Activated CD4-positive, alpha-beta T cell treated with anti-CD3 and anti-CD28 coated beads, Interleukin-2, amount 50 U/mL, for 24 hours (primary cell): ENCODE measurements around the gene ZNF606.
A peak's percentile ranks its signal among the peaks of the same experiment; 100 is the strongest.

Experiments
- DNase-seq, 2 donors: peaks; one replicate each; pipeline ENCODE4 v3.0.0-alpha.2; 2020; ENCODE audit warnings: low read depth in 1 of 2, low spot score in 1 of 2

The ZNF606 gene

GRCh38 chr19:58002384-58003173 is at the start of gene ZNF606:
TSS of gene ZNF606 (minus strand) at chr19:58002820. CDS start at chr19:58001319, 1,501 bp downstream.
- DNase-seq: peak; percentile 72 to 78

DNA sequence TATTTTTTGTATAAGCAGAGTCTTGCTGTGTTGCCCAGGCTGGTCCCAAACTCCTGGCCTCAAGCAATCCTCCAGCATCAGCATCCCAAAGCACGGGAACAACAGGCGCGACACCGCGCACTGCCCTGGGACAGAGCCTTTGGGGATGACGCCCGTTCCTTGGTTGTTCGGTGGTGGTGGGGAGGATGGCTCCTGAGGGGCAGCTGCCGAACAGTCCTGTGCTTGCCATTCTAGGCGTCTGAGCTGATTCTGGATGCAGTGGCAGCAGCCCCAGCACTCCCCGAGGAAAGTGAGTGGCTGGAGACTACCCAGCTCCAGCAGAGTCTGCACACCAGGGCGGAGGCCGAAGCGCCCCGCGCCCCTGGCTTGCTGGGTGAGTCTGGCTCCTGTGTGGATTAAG is 49.6 kb upstream of the ZNF606 start:
- DNase-seq: no peak

DNA sequence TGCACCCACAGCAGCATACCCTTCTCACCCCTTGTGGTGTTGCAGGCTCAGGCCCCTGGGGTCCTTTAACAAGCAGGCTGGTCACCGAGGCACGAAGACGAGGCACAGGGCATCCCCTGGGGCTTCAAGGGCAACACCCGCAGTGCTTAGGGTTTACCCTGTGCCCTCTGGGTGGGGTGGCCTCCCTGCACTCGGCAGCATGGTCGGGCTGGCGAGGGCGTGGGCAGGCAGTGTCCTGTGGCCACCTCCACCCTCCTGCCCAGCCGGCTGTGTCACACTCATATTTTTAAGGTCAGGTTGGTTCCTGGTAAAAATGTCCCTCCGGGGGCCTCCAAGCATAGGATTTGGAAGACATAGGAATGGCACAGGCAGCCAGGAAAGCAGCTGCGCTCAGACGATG is 45.1 kb upstream of the ZNF606 start:
- DNase-seq: no peak

DNA sequence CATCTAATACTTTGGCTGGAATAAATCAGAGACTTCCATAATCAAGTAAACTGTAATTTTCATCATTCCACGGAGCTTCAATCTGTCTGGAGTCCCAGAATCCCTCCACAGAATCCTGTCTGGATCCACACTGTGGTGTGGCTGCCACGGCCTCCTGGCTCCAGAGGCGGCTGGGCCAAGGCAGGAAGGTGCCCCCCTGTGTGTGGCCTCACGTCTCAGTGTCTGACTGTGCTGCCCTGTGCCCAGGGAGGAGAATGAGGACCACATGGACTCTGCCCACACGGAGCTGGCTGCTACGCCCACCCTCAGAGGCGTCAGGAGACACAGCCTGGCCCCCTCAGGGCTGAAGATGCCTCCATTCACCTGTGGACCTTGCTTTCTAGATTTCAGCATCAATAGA is 44.2 kb upstream of the ZNF606 start:
- DNase-seq: no peak

GRCh38 chr19:58045411-58046050 is 42.9 kb upstream of the ZNF606 start:
- no peak for DNase-seq

- no peak for DNase-seq
Observed at GRCh38 chr19:58044886-58045285, 42.3 kb upstream of the ZNF606 start.

- DNase-seq: no peak
Observed at GRCh38 chr19:58044391-58044790, 41.8 kb upstream of the ZNF606 start.

- DNase-seq: no peak
Observed at GRCh38 chr19:58042495-58043340, 40.1 kb upstream of the ZNF606 start.

- DNase-seq: no peak
Observed at GRCh38 chr19:58040751-58041525, 38.3 kb upstream of the ZNF606 start.

GRCh38 chr19:58038688-58039204 is 36.1 kb upstream of the ZNF606 start:
- no peak for DNase-seq

DNA sequence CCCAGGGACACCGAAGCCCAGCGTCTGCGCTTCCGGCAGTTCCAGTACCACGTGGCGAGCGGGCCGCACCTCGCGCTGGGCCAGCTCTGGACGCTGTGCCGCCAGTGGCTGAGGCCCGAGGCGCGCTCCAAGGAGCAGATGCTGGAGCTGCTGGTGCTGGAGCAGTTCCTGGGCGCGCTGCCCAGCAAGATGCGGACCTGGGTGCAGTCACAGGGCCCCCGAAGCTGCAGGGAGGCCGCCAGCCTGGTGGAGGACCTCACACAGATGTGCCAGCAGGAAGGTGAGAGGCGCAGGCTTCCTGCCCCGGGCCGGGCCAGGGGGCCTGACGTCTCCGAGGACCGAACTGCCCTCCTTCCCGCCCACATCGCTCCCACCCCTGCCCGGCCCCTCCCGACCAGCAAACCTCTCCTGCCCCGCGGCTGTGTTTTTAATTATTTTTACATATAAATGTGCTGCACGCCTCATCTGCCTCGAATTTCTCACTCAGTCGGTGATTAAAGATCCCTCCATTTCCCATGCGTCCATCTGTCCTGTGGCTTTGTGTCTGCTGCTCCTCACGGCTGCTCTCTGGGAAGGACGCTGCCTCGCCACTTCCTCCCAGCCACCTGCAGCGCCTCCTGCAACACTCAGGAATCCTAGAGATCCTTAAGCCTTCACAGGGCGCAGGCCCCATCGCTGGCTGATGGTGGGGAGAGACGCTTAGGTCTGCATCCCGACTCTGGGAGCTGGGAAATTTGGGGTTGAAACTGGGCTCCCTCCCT is 35.5 kb upstream of the ZNF606 start:
- DNase-seq: no peak

GRCh38 chr19:58035863-58036262 is 33.2 kb upstream of the ZNF606 start:
- DNase-seq: no peak

GRCh38 chr19:58034477-58034793 is 31.8 kb upstream of the ZNF606 start:
- no peak for DNase-seq

DNA sequence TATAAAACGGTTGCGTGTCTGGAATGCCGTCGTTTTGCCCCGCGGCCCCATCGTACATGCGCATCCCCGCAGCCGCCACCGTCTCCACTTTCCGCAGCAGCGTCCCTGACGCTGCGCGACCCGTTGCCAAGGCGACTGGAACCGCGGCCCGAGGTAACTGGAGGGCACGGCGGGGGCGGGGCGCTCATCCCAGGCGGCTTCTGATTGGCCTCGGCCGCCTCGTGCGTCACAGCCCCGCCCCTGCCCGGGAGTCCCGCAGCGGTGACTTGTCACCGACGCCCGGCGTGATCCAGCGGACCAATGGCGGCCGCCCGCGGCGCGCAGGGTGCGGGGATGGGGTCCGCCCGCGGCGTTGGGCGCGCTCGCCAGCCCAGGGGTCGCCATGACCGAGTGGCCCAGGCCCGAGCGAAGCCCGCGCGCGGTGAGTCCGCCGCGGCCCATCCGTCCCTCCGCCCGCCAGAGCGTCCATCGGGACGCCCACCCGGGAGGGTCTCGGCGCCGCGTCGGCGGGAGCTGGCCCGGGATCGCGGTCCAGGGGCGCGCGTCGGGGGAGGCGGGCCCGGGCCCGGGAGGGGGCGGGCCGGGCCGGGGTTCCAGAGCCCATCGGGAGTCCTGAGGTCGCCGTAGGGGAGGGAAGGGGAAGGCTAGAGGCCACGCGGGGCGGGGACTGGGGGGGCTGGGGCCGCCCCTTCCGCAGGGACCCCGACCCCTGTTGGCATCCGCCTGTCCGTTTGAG is 31.3 kb upstream of the ZNF606 start, which contains the start of gene ZSCAN1:
Gene ZSCAN1 (plus strand): TSS at position 285 of the 736 bp plus-strand sequence. CDS start 3,812 bp downstream, outside the sequence.
- DNase-seq: no peak

DNA sequence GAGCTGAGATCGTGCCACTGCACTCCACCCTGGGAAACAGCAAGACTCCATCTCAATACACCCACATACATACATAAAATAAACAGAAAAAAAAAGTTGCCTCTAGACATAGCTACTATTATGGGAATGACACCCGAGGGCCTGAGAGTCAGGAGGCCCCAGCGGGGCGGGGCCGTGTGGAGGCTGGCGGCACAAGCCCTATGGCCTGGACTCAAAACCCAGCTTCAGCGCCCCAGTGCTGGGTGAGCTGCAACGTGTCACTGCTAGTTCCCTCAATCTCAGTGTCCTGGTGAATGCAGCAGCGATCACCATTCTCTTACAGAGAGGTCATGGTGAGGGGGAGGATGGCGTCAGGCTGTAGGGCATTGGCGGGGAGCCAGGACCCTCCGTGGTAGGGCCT is 22.0 kb upstream of the ZNF606 start:
- no peak for DNase-seq

DNA sequence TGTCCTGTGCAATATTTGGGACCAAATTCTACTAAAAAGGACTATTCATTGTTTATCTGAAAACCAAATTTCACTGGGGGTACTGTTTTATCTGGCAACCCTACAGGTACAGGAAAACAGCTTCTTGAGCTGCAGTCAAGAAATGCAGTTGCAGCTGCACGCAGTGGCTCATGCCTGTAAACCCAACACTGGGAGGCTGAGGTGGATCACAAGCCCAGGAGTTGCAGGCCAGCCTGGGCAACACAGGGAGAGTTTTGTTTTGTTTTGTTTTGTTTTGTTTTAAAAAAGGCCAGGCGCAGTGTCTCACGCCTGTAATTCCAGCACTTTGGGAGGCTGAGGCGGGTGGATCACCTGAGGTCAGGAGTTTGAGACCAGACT is 19.7 kb upstream of the ZNF606 start:
- DNase-seq: no peak

DNA sequence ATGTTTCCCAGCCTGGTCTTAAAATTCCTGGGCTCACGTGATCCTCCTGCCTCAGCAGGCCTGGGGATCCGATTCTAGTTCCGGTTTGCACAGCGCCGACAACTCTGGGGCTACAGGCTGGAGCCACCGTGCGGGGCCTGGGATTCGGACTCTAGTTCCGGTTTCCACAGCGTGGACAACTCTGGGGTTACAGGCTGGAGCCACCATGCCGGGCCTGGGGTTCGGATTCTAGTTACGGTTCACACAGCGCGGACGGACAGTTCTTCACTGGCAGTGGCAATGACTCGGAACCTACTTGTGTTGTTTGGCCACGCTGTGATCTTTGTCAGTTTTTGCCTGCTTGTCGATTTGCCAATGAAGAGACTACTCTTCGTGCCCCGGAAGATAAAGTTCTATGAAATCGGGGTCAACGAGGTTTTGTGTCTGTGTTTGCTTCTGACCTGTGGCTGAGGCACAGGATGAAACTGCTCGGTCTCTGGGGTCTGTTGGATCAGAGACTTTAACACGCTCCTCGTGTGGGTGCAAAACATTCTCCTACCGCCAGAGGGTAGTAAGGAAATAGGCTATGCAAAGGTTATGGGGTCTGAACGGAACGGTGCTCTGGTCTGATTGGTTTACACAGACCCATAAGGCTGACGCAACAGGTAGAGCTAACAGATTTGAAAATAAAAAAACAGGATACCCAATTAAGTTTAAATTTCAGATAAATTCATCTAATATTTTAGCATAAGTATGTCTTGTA is 19.1 kb upstream of the ZNF606 start:
- peak in 1 of 2 donors; percentile 8 for DNase-seq

- DNase-seq: no peak
Observed at GRCh38 chr19:58020129-58020528, 17.5 kb upstream of the ZNF606 start.

DNA sequence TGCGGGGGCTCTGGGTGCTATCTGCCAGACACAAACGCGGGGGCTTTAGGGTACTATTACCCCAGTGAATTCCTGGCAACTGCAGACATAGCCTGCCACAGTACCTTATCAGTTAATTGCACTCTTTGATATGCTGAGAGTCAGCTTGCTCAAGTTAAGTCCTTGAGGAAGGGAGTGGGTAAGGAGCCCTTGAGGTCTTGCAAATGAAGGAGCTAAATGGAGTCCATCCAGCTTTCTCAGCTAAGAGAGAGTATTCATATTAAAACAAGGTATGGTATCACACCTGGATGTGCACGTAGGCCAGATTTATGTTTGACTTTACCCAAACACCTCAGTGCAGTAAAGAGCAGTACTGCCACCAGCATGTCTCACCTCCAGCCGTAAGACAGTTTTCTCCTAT is 11.5 kb upstream of the ZNF606 start:
- DNase-seq: no peak
